ENCODE data around the gene MTMR1. TPM values are rescaled to one million over a fixed set of nuclear protein-coding genes. Genes with fewer than 3 reads are reported as not detected.

The MTMR1 gene
- total RNA-seq, 1 donor from 2014 or later: 152 TPM

DNA sequence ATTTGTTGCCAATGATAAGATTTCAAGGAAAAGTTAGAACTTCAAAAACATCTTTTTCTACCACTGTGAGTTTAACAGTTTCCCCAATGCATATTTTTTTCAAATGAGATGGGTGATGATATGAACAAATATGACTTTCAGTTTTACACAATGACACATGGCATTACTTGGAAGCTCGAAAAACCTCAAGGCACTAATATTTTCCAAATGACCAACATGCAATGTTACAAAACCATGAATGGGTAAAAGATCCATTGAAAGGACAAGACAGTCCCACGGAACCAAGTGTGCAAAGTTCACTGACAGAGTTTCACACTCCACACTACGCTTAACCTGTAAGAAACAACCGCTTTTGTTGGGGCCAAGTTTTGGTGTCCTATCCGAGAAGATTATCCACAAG lies 120.7 kb downstream of the MTMR1 start:
- intact Hi-C loops (cut with DNase I): no loop called here
- DNase-seq (ENCODE audit: low spot score in 2 of 2): no peak
- no peak overlapping the region for H3K27ac ChIP-seq
- no peaks in the 10 kb centered on the region for H3K9me3 ChIP-seq
- TF ChIP-seq, protein P1, sequence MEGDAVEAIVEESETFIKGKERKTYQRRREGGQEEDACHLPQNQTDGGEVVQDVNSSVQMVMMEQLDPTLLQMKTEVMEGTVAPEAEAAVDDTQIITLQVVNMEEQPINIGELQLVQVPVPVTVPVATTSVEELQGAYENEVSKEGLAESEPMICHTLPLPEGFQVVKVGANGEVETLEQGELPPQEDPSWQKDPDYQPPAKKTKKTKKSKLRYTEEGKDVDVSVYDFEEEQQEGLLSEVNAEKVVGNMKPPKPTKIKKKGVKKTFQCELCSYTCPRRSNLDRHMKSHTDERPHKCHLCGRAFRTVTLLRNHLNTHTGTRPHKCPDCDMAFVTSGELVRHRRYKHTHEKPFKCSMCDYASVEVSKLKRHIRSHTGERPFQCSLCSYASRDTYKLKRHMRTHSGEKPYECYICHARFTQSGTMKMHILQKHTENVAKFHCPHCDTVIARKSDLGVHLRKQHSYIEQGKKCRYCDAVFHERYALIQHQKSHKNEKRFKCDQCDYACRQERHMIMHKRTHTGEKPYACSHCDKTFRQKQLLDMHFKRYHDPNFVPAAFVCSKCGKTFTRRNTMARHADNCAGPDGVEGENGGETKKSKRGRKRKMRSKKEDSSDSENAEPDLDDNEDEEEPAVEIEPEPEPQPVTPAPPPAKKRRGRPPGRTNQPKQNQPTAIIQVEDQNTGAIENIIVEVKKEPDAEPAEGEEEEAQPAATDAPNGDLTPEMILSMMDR (IDR thresholded peaks at IDR 0.05): no peak
- H3K27me3 ChIP-seq: no peaks in the 10 kb centered on the region
- H3K4me3 ChIP-seq: no peak overlapping the region
- H3K36me3 ChIP-seq: no peaks in the 10 kb centered on the region
- no peaks in the 10 kb centered on the region for H3K4me1 ChIP-seq

Other genes with a start within 250 kb of the MTMR1 start
- gene MTM1, start 124.8 kb upstream of the MTMR1 start, total RNA-seq: 7.3 TPM
- gene CD99L2, start 205.3 kb downstream of the MTMR1 start, total RNA-seq: 83.4 TPM